Measurements from ENCODE around the gene DNMT1.

DNMT1 gene

DNA sequence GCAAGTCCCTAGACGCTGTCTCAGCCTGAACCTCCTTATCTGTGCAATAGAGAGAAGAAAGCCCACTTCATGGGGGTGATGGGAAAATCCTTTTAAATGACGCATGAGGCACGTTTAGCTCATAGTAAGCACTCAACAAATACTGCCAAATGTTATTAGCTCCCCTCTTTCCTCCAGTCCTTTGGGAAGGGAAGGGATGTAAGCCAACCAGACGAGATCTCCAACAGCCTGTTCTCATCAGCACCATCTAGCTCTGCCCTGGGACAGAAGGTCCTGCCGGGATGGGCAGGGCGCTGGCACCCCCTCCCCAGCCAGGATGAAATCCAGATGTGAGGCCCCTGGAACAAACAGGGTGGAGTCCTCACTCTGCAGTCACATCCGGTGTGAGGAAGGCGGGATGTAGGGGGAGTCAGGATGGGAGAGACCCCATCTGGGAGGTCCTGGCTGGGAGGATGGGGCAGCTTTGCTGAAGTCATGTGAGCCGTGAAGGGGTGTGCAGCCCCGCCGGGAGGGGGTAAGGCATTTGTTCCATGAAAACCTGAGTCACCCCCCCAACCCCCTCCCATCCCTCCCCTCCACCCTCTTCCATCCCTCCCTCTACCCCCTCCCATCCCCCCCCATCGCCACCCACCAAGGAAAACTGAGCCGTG, 31.7 kb upstream of the DNMT1 start:
- no peak for TF ChIP-seq CTCF (conservative IDR thresholded peaks at IDR 0.05; ENCODE audit: low read depth, low read length)
- no peak overlapping the region for H3K4me3 ChIP-seq (ENCODE audit: low read depth, low read length)
- peak; percentile 64 for DNase-seq (ENCODE audit: low read depth)

DNA sequence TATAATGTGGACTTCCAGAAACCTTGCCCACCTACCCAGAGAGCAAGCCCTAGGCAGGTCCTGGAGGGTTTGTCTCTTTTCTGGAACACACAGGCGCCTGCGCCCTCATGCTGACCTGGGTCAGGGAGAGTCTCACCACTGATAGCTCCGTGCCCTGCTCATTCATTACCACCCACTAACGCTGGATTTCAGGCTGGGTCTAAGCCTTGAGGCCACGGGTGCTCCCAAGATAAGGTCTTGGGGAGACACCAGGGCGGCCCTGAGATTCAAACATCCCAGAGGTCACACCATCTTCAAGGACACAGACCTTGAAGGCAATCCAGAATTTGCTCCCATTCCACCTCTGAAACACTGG, 31.2 kb upstream of the DNMT1 start:
- TF ChIP-seq CTCF (conservative IDR thresholded peaks at IDR 0.05; ENCODE audit: low read depth, low read length): no peak
- no peak for DNase-seq (ENCODE audit: low read depth)
- H3K4me3 ChIP-seq (ENCODE audit: low read depth, low read length): no peak overlapping the region

- no peak for TF ChIP-seq CTCF (conservative IDR thresholded peaks at IDR 0.05; ENCODE audit: low read depth, low read length)
- no peak overlapping the region for H3K4me3 ChIP-seq (ENCODE audit: low read depth, low read length)
- DNase-seq (ENCODE audit: low read depth): no peak
Measured at GRCh38 chr19:10224337-10224736, 29.6 kb upstream of the DNMT1 start.

DNA sequence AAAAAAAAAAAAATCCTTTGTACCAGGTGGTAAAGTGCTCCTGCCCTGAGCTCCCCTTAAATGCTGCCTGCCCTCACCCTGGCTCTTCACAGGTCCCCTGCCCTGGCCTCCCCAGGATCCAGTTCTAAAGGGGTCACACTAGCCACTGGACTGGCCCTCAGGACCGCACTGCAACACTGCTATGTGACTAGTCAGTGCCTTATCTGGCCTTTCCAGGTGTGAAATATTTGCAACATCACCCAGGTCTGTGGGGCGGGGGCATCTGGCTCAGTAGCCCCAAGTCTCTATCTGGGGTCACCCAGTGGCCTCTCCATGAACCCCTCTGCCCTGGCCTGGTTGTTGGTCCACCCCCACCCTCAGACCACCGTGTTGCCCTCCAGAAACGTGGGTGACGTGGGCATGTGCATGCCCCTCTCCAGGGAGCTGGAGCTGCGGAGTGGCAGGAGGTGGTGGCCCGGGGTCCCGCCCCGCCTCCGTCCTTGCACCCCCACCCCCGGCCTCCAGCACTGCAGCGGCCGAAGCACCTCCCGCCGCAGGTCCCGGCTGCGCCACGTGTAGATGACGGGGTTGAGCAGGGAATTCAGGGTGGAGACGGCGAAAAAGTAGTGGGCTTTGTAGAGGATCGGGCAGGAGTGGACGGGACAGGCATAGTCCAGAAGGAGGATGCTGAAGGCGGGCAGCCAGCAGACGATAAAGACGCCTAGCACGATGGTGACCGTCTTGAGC, 28.9 kb upstream of the DNMT1 start:
- H3K4me3 ChIP-seq (ENCODE audit: low read depth, low read length): no peak overlapping the region
- no peak for TF ChIP-seq CTCF (conservative IDR thresholded peaks at IDR 0.05; ENCODE audit: low read depth, low read length)

GRCh38 chr19:10222201-10222890, 27.6 kb upstream of the DNMT1 start:
- no peak for TF ChIP-seq CTCF (conservative IDR thresholded peaks at IDR 0.05; ENCODE audit: low read depth, low read length)
- no peak overlapping the region for H3K4me3 ChIP-seq (ENCODE audit: low read depth, low read length)
- no peak for DNase-seq (ENCODE audit: low read depth)

More for the DNA sequence above, 28.9 kb upstream of the DNMT1 start:
- DNase-seq (ENCODE audit: low read depth): no peak

GRCh38 chr19:10220695-10221094, 25.9 kb upstream of the DNMT1 start:
- no peak for DNase-seq (ENCODE audit: low read depth)
- no peak for TF ChIP-seq CTCF (conservative IDR thresholded peaks at IDR 0.05; ENCODE audit: low read depth, low read length)
- H3K4me3 ChIP-seq (ENCODE audit: low read depth, low read length): no peak overlapping the region
